ENCODE results near the gene RAP1GDS1. TPM values are rescaled to one million over a fixed set of nuclear protein-coding genes. Genes with fewer than 3 reads are reported as not detected.

Gene RAP1GDS1
- total RNA-seq, 2 donors from 2014 or later: 34.0 to 37.9 TPM

DNA sequence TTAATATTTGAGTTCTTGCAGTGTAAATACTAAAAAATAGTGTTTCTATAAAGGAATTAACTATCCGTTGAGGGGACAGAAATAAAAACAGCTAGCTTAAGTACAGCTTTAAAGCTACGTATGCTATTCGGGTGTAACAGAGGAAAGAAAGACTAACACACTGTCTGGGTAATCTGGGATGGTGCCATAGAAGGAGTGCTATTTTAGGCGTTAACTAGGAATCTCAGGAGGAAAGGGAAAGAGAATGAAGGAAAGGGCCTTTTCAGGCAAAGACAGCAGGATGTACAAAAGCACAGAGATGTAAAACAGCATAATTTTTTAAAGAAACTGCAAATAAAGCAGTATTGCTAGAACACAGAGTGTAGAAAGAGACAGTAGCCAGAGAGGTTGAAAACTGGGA, 161.8 kb downstream of the RAP1GDS1 start:
- no peak overlapping the region for H3K4me3 ChIP-seq (ENCODE audit: low read length)
- no peak overlapping the region for H3K9ac ChIP-seq (ENCODE audit: extremely low read depth, low read length, poor library complexity, severe bottlenecking)
- H3K4me1 ChIP-seq (ENCODE audit: control insufficient read depth, insufficient read depth, low read length): no peaks in the 10 kb centered on the region
- Mint-ChIP-seq H3K27me3 (ENCODE audit: insufficient read depth) (no peaks in the 10 kb centered on the region), H3K36me3 (ENCODE audit: low read depth) (peaks cover 70% of the 10 kb centered on the region), H3K4me3 (no peak overlapping the region), H3K4me1 (no peaks in the 10 kb centered on the region), H3K9me3 (peaks cover 50% of the 10 kb centered on the region), H3K27ac (no peak overlapping the region)
- H3K36me3 ChIP-seq (ENCODE audit: control insufficient read depth, insufficient read depth, low read length): peaks cover 61% of the 10 kb centered on the region
- no peaks in the 10 kb centered on the region for H3K27me3 ChIP-seq (ENCODE audit: control insufficient read depth, insufficient read depth, low read length, poor library complexity, severe bottlenecking)
- peaks cover 44% of the 10 kb centered on the region for H3K9me3 ChIP-seq (ENCODE audit: control insufficient read depth, low read length)
- DNase-seq: no peak
- H3K27ac ChIP-seq (ENCODE audit: low read depth, low read length): no peak overlapping the region
- 93 to 95% methylated on average over 4 of the region's 4 CpGs for WGBS, 2 experiments (ENCODE audit: insufficient coverage in 1 of 2, insufficient read length in 1 of 2)
- TF ChIP-seq, protein P1, sequence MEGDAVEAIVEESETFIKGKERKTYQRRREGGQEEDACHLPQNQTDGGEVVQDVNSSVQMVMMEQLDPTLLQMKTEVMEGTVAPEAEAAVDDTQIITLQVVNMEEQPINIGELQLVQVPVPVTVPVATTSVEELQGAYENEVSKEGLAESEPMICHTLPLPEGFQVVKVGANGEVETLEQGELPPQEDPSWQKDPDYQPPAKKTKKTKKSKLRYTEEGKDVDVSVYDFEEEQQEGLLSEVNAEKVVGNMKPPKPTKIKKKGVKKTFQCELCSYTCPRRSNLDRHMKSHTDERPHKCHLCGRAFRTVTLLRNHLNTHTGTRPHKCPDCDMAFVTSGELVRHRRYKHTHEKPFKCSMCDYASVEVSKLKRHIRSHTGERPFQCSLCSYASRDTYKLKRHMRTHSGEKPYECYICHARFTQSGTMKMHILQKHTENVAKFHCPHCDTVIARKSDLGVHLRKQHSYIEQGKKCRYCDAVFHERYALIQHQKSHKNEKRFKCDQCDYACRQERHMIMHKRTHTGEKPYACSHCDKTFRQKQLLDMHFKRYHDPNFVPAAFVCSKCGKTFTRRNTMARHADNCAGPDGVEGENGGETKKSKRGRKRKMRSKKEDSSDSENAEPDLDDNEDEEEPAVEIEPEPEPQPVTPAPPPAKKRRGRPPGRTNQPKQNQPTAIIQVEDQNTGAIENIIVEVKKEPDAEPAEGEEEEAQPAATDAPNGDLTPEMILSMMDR (conservative IDR thresholded peaks at IDR 0.05): no peak

DNA sequence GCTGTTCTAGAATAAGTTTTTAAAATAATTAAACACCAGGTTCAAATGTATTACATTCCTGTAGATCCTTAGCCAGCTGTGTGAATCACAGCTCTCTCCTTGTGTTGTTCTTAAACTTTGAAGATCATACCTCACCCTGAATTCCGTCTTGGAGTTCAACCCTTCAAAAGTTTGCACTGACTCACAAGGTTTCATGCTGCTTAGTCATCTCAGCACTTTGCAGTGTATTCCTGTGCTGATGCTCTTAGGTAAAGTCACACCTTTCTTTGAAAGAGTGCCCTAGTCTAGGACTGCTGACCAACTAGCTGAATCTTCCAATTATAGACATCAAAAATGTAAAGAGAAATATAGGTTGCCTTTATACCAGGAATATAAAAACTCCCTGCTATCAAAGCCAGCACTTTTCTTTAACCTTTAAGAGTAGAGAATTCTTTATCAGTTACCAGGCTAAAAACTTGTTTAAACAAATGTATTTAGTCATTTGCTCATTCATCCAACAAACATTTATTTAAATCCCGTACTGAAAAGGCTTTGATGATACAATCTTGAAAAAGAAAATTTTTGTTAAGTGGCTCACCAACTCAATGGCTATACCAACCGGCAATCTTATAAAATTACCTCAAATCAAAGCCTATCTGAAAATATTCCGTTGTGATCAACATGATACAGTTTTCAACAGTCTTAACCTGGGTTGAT, 169.7 kb downstream of the RAP1GDS1 start:
- Histone ChIP-seq H3K27me3 (ENCODE audit: control insufficient read depth, insufficient read depth, low read length, poor library complexity, severe bottlenecking) (no peaks in the 10 kb centered on the region), H3K36me3 (ENCODE audit: control insufficient read depth, insufficient read depth, low read length) (peaks cover 19% of the 10 kb centered on the region), H3K9ac (ENCODE audit: extremely low read depth, low read length, poor library complexity, severe bottlenecking) (no peak overlapping the region), H3K27ac (ENCODE audit: low read depth, low read length) (no peak overlapping the region), H3K4me3 (ENCODE audit: low read length) (no peak overlapping the region), H3K9me3 (ENCODE audit: control insufficient read depth, low read length) (peaks cover 10% of the 10 kb centered on the region), H3K4me1 (ENCODE audit: control insufficient read depth, insufficient read depth, low read length) (no peaks in the 10 kb centered on the region)
- Mint-ChIP-seq H3K4me1 (no peaks in the 10 kb centered on the region), H3K27me3 (ENCODE audit: insufficient read depth) (no peaks in the 10 kb centered on the region), H3K27ac (no peak overlapping the region), H3K9me3 (peaks cover 26% of the 10 kb centered on the region), H3K36me3 (ENCODE audit: low read depth) (peaks cover 42% of the 10 kb centered on the region), H3K4me3 (no peak overlapping the region)
- TF ChIP-seq, protein P1 (conservative IDR thresholded peaks at IDR 0.05): no peak
- DNase-seq: no peak
- 91 to 100% methylated on average over 1 to 4 of the region's 4 CpGs for WGBS, 2 experiments (ENCODE audit: insufficient coverage in 1 of 2, insufficient read length in 1 of 2)

DNA sequence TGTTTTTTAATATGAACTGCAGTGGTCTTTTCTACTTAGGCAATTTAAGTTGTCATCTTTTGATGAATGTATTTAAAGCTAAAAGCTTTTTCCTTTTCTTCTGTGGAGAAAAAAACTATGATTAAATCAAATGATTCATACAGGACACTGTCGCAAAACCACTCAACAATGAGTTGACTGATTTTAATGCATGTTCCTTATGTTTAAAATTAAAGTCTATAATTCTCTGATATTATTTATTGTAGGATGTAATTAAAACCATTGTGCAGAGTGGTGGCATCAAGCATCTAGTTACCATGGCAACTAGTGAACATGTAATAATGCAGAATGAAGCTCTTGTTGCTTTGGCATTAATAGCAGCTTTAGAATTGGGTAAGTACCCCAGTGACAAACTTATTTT, 172.5 kb downstream of the RAP1GDS1 start:
- peaks cover 30% of the 10 kb centered on the region for H3K36me3 ChIP-seq (ENCODE audit: control insufficient read depth, insufficient read depth, low read length)
- Mint-ChIP-seq H3K27ac (no peak overlapping the region), H3K4me3 (no peak overlapping the region), H3K9me3 (no peaks in the 10 kb centered on the region), H3K27me3 (ENCODE audit: insufficient read depth) (no peaks in the 10 kb centered on the region), H3K36me3 (ENCODE audit: low read depth) (peaks cover 34% of the 10 kb centered on the region), H3K4me1 (no peaks in the 10 kb centered on the region)
- no peaks in the 10 kb centered on the region for H3K27me3 ChIP-seq (ENCODE audit: control insufficient read depth, insufficient read depth, low read length, poor library complexity, severe bottlenecking)
- no peak overlapping the region for H3K9ac ChIP-seq (ENCODE audit: extremely low read depth, low read length, poor library complexity, severe bottlenecking)
- no peak overlapping the region for H3K4me3 ChIP-seq (ENCODE audit: low read length)
- no peak for DNase-seq
- TF ChIP-seq, protein P1 (conservative IDR thresholded peaks at IDR 0.05): no peak
- H3K9me3 ChIP-seq (ENCODE audit: control insufficient read depth, low read length): no peaks in the 10 kb centered on the region
- WGBS, 2 experiments (ENCODE audit: insufficient coverage in 1 of 2, insufficient read length in 1 of 2): 80% methylated on average over 1 of the region's 1 CpG; no CpG with 5 or more reads in 1 of the 2 experiments
- no peaks in the 10 kb centered on the region for H3K4me1 ChIP-seq (ENCODE audit: control insufficient read depth, insufficient read depth, low read length)
- H3K27ac ChIP-seq (ENCODE audit: low read depth, low read length): no peak overlapping the region
